Fibroblast of pulmonary artery (primary cell): Measurements from ENCODE around the gene RGS14.

Experiments
- DNase-seq: peaks from one replicate; pipeline ENCODE4 v3.0.0-alpha.2; 2010; ENCODE audit warnings: low read depth
- H3K4me3 ChIP-seq: replicated peaks from 2 replicates; pipeline ENCODE4 v1.5.1; 2011; ENCODE audit warnings: low read depth, mild to moderate bottlenecking, control low read depth, low read length, moderate library complexity
- CTCF ChIP-seq: IDR thresholded peaks from 2 replicates; pipeline ENCODE4 v1.5.1; 2011; ENCODE audit warnings: mild to moderate bottlenecking, control low read depth, low read length, inconsistent platforms; ENCODE audit errors: missing control alignments

RGS14 gene

GRCh38 chr5:177311723-177312648, 45.7 kb upstream of the RGS14 start, which contains the start of gene MXD3:
TSS of gene MXD3 (minus strand) at chr5:177311898. CDS start at chr5:177311830, 68 bp downstream.
- peak within 1 kb of the TSS; percentile 63 for H3K4me3 ChIP-seq
- peak; percentile 91 for DNase-seq
- no peak for TF ChIP-seq CTCF

GRCh38 chr5:177312649-177313181, 45.0 kb upstream of the RGS14 start:
- TF ChIP-seq CTCF: no peak
- DNase-seq: no peak
- peak overlapping the region; percentile 34 for H3K4me3 ChIP-seq

- H3K4me3 ChIP-seq: no peak overlapping the region
- DNase-seq: no peak
- no peak for TF ChIP-seq CTCF
These were observed 44.0 kb upstream of the RGS14 start for GRCh38 chr5:177313561-177314259.

- no peak overlapping the region for H3K4me3 ChIP-seq
- no peak for DNase-seq
- no peak for TF ChIP-seq CTCF
These were observed 43.1 kb upstream of the RGS14 start for GRCh38 chr5:177314376-177315342.

- no peak for TF ChIP-seq CTCF
- no peak overlapping the region for H3K4me3 ChIP-seq
- no peak for DNase-seq
These were observed 42.3 kb upstream of the RGS14 start for GRCh38 chr5:177315411-177315810.

GRCh38 chr5:177316005-177316404, 41.7 kb upstream of the RGS14 start:
- no peak overlapping the region for H3K4me3 ChIP-seq
- no peak for DNase-seq
- no peak for TF ChIP-seq CTCF
